Ovary (tissue), 9 donors: ENCODE measurements around the gene OR8B8. TPM values are rescaled to one million over a fixed set of nuclear protein-coding genes. Genes with fewer than 3 reads are reported as not detected.
"Not testable (repeated sequence)": the region's sequence is repeated elsewhere in the genome, so short reads cannot be mapped to it uniquely, and the experiment has no call there.

Experiments used
- DNase-seq, 5 donors: peaks; one replicate each; pipeline ENCODE4 v3.0.0-alpha.2; 2019 to 2020
- H3K27ac ChIP-seq, 2 donors: fragments of 200-600 bp; one replicate each; pipeline versions ENCODE4 v1.5.1 to v1.8.0; 2019 to 2022
- H3K27me3 ChIP-seq: fragments of 200-600 bp; one replicate; pipeline ENCODE4 v1.8.0; 2022
- H3K36me3 ChIP-seq: fragments of 200-600 bp; sonication (generic); one replicate; pipeline ENCODE4 v1.5.1; 2019
- H3K4me1 ChIP-seq: one replicate; pipeline ENCODE4 v1.8.1; 2013; ENCODE audit warnings: mild to moderate bottlenecking, moderate library complexity; ENCODE audit not compliant: insufficient read depth
- H3K4me3 ChIP-seq: fragments of 200-600 bp; sonication (generic); one replicate; pipeline ENCODE4 v1.5.1; 2017
- H3K9me3 ChIP-seq, 2 donors: fragments of 200-600 bp in 1 of 2; sonication (generic) in 1 of 2; one replicate each; pipeline versions ENCODE4 v1.5.1 to v1.8.1; 2013 to 2019; ENCODE audit warnings: mild to moderate bottlenecking in 1 of 2, moderate library complexity in 1 of 2
- CTCF ChIP-seq, 3 donors: fragments of 450-650 bp in 2 of 3; fragments of 200-600 bp in 1 of 3; IDR thresholded peaks; one replicate each; pipeline versions ENCODE4 v1.5.1 to v1.8.0; 2016 to 2022; ENCODE audit warnings: antibody characterized with exemption in 3 of 3, mild to moderate bottlenecking in 1 of 3
- EP300 ChIP-seq: sonication (generic); formaldehyde crosslinking; IDR thresholded peaks from one replicate; pipeline ENCODE4 v1.6.1; 2017; ENCODE audit warnings: antibody characterized with exemption
- POLR2A ChIP-seq: fragments of 450-650 bp; IDR thresholded peaks from one replicate; pipeline ENCODE4 v1.6.1; 2017; ENCODE audit warnings: antibody characterized with exemption, mild to moderate bottlenecking, moderate library complexity
- WGBS, 3 donors: extraction: QIAGEN DNeasy Blood & Tissue Kit in 1 of 3; methylation state at CpG; one replicate each; pipeline versions ENCODE4 v1.1.5 to v1.1.7; 2013 to 2017; 5-methylcytosine and 5-hydroxymethylcytosine counted together
- intact Hi-C, 4 donors: fragments of 100-400 bp; cut with DNase I; formaldehyde crosslinking; loops; one replicate each; pipeline versions ENCODE4 v1.11.0 to v1.15.1; 2022 to 2023
- polyA plus RNA-seq, 2 donors: library from polyadenylated mRNA; stranded (reverse); fragments of 200-250 nt in 1 of 2; fragments of 350-450 nt in 1 of 2; fragmentation: Illumina TruSeq in 1 of 2; extraction: RNeasy Lipid Tissue Mini Kit (QIAGEN cat#74804) in 1 of 2; gene quantifications; one replicate each; pipeline ENCODE4 v1.2.3, GENCODE V29; 2013 to 2014
- total RNA-seq, 7 donors: library from RNA; depleted of rRNA in 2 of 7; stranded (reverse); fragments of >200 nt in 2 of 7; fragmentation: NEBNext Ultra II Directional in 3 of 7; extraction: Animal tissue kit (Norgen Biotek cat#: 25700) in 3 of 7; gene quantifications; one replicate each; pipeline versions ENCODE4 v1.1.0 to v1.2.4, GENCODE V29; 2016 to 2023
- donor health status: DM: no; HTN: no; CAD: no; lungs with moderate emphysema.
- donor health status: DM: no; HTN: no; CAD: no.
- donor health status: Bipolar disorder and iron deficiency.
- donor health status: DM: yes; HTN: yes; CAD: no.
- donor health status: DM: no; HTN: no; CAD: no.
- donor health status: DM: yes; HTN: yes; CAD: no.

Gene OR8B8
- total and polyA plus RNA-seq, 9 donors: not detected

- TF ChIP-seq EP300 (no peak), POLR2A (no peak), CTCF (IDR thresholded peaks at IDR 0.05) (no peak)
These were observed 46.6 kb downstream of the OR8B8 start, which contains the start of gene OR8B3 for GRCh38 chr11:124398924-124399323. Gene OR8B3, minus strand, starts transcription at chr11:124399024. Its CDS starts 1,673 bp downstream, at chr11:124397351.

GRCh38 chr11:124396847-124397246, 48.6 kb downstream of the OR8B8 start:
- H3K27ac ChIP-seq, intact Hi-C loops, H3K4me1 ChIP-seq, H3K9me3 ChIP-seq, H3K27me3 ChIP-seq, DNase-seq, H3K4me3 ChIP-seq, H3K36me3 ChIP-seq: not testable (repeated sequence)
- WGBS, 3 donors: 74 to 83% (median 77%) methylated on average over 2 to 4 of the region's 4 CpGs

More at GRCh38 chr11:124398924-124399323, 46.6 kb downstream of the OR8B8 start, which contains the start of gene OR8B3:
- H3K9me3 ChIP-seq: no peaks in the 10 kb centered on the region
- H3K27ac ChIP-seq: no peak within 1 kb of the TSS
- intact Hi-C loops: no loop called here
- DNase-seq: no peak
- H3K4me3 ChIP-seq: no peak within 1 kb of the TSS
- H3K36me3 ChIP-seq: no peaks in the 10 kb centered on the region
- H3K27me3 ChIP-seq: no peaks in the 10 kb centered on the region
- no peaks in the 10 kb centered on the region for H3K4me1 ChIP-seq

- Histone ChIP-seq H3K9me3 (no peaks in the 10 kb centered on the region), H3K27ac (no peak overlapping the region), H3K36me3 (no peaks in the 10 kb centered on the region), H3K4me1 (no peaks in the 10 kb centered on the region), H3K4me3 (no peak overlapping the region), H3K27me3 (no peaks in the 10 kb centered on the region)
- DNase-seq: no peak
- intact Hi-C loops: no loop called here
- no peak for TF ChIP-seq POLR2A
- no peak for TF ChIP-seq EP300
- TF ChIP-seq CTCF (IDR thresholded peaks at IDR 0.05): no peak
- 62 to 89% (median 79%) methylated on average over 3 of the region's 3 CpGs for WGBS, 3 donors
These were observed 51.1 kb downstream of the OR8B8 start for GRCh38 chr11:124394408-124394807.

Other genes starting within 250 kb of the OR8B8 start
- not detected for gene OR8G1, start 204.6 kb downstream of the OR8B8 start, total RNA-seq
- gene OR8G1, start 204.6 kb downstream of the OR8B8 start, polyA plus RNA-seq: not detected
- gene OR8G5, start 189.3 kb downstream of the OR8B8 start, total RNA-seq: not detected
- not detected for gene OR8G5, start 189.3 kb downstream of the OR8B8 start, polyA plus RNA-seq
- not detected for gene OR8D1, start 131.7 kb downstream of the OR8B8 start, total RNA-seq
- gene OR8D1, start 131.7 kb downstream of the OR8B8 start, polyA plus RNA-seq: not detected
- not detected for gene OR8D2, start 125.5 kb downstream of the OR8B8 start, total RNA-seq
- gene OR8D2, start 125.5 kb downstream of the OR8B8 start, polyA plus RNA-seq: not detected
- gene OR8B2, start 61.2 kb downstream of the OR8B8 start, total RNA-seq: not detected
- gene OR8B2, start 61.2 kb downstream of the OR8B8 start, polyA plus RNA-seq: not detected
- not detected for gene OR8B3, start 46.7 kb downstream of the OR8B8 start, total RNA-seq
- not detected for gene OR8B3, start 46.7 kb downstream of the OR8B8 start, polyA plus RNA-seq
- not detected for gene OR8B4, start 20.8 kb downstream of the OR8B8 start, total RNA-seq
- gene OR8B4, start 20.8 kb downstream of the OR8B8 start, polyA plus RNA-seq: not detected
- gene OR8B12, start 98.0 kb upstream of the OR8B8 start, total RNA-seq: not detected
- not detected for gene OR8B12, start 98.0 kb upstream of the OR8B8 start, polyA plus RNA-seq
- not detected for gene OR8A1, start 124.3 kb upstream of the OR8B8 start, total RNA-seq
- gene OR8A1, start 124.3 kb upstream of the OR8B8 start, polyA plus RNA-seq: not detected
- not detected for gene PANX3, start 165.7 kb upstream of the OR8B8 start, total RNA-seq
- gene PANX3, start 165.7 kb upstream of the OR8B8 start, polyA plus RNA-seq: not detected
- gene TBRG1, start 177.2 kb upstream of the OR8B8 start, total RNA-seq: 10 to 100 TPM; 15.0 to 41.4 (median 24.2) TPM
- 10 to 100 TPM; 20.4 to 27.4 TPM for gene TBRG1, start 177.2 kb upstream of the OR8B8 start, polyA plus RNA-seq
- 10 to 100 TPM in 3 of 7 donors, 1 to 10 TPM in 4; 2.3 to 14.7 (median 8.1) TPM for gene SIAE, start 228.0 kb upstream of the OR8B8 start, total RNA-seq
- 10 to 100 TPM in 1 of 2 donors, 1 to 10 TPM in 1; 5.1 to 18.8 TPM for gene SIAE, start 228.0 kb upstream of the OR8B8 start, polyA plus RNA-seq
- gene SPA17, start 228.2 kb upstream of the OR8B8 start, total RNA-seq: 10 to 100 TPM in 1 of 7 donors, 1 to 10 TPM in 6; 1.3 to 30.1 (median 3.0) TPM
- gene SPA17, start 228.2 kb upstream of the OR8B8 start, polyA plus RNA-seq: 10 to 100 TPM in 1 of 2 donors, 1 to 10 TPM in 1; 2.3 to 10.4 TPM